NCI-H82 (cell line): ENCODE measurements around the gene COQ6.
"Not testable (repeated sequence)": the region's sequence is repeated elsewhere in the genome, so short reads cannot be mapped to it uniquely, and the experiment has no call there.

Experiments
- DNase-seq: peaks from one replicate; lab custom pipeline; 2025; lab: John Stamatoyannopoulos, UW

COQ6 gene

DNA sequence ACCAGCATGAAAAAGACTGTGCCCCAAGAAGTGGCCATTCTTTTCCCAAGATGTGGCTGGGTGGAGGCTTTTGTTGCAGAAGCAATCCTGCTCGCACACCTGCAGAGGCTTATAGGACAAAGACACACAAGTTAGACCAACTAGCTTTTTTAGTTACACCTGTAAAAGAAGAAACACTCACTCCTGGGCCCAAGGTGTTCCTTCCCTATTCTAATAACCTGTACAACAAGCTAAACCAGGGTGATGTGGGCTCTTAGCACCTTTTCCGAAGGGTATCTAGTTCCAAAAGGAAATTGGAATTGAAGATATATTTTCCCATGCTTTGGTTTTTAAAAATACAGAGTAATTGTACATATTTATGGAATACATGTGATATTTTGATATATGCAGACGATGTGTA lies 38.0 kb downstream of the COQ6 start:
- DNase-seq, result no peak

DNA sequence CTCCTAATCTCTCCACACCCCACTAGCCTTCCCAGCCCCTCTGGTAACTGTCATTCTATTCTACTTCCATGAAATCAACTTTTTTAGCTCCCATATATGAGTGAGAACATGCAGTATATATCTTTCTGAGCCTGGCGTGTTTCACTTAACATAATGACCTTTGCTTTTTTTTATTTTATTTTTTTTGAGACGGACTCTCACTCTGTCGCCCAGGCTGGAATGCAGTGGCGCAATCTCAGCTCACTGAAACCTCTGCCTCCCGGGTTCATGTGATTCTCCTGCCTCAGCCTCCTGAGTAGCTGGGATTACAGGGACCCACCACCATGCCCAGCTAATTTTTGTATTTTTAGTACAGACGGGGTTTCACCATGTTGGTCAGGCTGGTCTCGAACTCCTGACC lies 38.6 kb downstream of the COQ6 start:
- not testable (repeated sequence) for DNase-seq

DNA sequence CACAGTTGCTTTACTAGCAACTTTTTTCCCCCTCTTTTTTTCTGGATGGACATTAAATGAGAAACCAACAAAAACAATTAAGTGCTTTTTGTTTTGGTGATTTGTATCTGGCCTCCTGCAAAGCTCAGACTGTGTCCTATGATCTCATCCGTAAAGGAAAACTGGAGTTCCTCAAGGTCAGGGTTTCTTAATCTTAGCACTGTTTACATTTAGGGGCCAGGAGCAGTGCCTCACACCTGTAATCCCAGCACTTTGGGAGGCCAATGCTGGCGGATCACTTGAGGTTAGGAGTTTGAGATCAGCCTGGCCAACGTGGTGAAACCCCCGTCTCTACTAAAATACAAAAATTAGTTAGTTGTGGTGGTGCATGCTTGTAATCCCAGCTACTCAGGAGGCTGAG lies 41.0 kb downstream of the COQ6 start:
- DNase-seq, result no peak

GRCh38 chr14:73994926-73995325 lies 44.8 kb downstream of the COQ6 start:
- DNase-seq, result not testable (repeated sequence)

DNA sequence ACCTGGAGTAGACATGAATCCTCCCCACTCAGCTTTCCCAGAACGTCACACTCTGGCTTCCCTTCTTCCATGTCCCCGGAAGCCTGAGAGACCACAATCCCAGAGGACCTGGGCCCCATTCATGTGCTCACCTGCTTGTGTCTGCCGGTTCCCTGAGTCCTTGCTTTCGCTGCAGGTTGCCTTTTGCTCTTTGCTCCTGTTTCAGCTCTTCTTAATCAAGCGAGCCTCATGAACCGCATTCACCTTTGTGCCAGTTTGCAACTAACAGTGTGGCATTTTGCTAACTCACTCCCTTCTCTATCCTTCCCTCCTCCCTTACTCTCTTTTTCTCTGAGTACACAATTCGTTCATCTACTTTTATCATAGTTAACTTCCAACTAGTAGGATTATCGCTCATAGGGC lies 45.9 kb downstream of the COQ6 start:
- no peak for DNase-seq

DNA sequence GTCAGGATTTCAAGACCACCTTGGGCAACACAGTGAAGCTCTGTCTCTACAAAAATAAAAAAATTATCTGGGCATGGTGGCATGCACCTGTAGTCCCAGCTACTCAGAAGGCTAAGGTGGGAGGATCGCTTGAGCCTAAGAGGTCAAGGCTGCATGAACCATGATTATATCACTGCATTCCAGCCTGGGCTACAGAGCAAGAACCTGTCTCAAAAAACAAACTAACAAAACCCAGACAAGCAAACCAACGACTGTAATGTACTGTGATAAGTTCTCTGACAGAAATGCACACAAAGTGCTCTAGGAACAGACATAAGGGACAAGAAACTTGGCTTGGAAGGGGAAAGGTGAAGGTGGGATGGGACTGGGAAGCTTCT lies 46.6 kb downstream of the COQ6 start:
- no peak for DNase-seq

DNA sequence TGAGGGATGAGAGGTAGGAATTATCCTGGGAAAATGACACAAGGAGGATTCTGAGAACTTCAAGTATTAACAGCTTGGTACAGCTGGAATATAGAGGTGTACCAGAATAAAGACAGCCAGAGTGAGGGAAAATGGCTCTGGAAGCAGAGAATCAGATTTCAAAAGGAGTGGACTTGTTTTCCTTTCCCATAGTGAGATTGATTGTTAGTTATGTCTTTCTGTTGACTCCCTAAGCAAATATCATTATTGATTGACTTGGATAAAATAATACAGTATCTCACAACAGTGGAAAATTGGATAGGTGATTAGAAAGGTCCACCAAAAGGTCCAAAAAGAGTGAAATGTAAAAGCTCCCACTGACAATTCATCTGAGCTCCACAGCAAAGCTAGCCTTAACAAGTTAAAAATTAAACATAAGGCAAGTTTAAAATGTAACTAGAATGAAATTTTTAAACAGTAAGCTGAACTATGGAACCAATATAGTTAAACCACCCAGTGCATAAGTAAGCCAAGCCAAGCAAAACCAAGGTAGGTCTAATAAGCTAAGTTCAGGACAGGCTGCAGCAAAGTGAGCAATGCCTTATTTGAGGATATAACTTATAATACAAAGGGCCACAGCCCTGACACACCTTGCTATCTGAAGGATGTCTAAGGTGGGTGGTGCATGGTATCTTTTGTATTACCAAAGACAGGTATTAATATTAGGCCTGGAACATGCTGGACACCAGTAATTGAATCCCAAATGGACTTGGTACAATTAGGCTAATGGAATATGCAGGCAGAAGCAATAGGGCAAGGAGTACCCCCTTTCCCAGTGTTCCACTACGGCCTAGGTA lies 47.2 kb downstream of the COQ6 start:
- DNase-seq, result no peak

GRCh38 chr14:73997944-73998447 lies 47.9 kb downstream of the COQ6 start:
- no peak for DNase-seq

DNA sequence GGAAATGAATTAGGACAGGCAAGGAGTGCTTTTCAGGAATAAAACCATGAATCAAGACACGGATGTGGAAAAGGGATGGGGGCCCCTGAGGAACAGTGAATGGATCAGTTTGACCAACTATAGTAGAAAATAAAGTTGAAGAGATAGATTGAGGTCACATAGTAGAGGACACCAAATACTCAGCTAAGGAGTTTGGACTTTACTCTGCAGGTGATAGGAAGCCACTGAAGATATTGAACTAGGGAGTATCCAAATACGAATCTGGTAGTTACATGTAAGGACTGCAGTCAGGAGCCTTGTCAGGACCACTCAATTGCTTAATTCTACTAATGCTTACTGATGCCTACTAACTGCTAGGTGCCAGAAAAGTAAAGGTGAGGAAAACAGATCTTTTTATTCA lies 48.6 kb downstream of the COQ6 start:
- no peak for DNase-seq

DNA sequence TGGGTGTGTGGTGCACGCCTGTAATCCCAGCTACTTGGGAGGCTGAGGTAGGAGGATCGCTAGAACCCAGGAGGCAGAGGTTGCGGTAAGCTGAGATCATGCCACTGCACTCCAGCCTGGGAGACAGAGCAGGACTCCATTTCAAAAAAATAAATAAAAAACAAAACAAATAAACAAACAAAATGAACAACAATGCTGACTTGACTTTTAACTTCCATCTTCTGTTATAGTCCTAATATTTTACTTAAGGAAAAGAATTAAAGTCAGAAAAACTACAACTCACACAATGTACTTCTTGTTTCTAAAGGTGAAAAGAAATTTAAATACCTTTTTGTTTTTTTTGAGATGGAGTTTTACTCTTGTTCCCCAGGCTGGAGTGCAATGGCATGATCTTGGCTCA lies 55.6 kb downstream of the COQ6 start:
- DNase-seq, result not testable (repeated sequence)

DNA sequence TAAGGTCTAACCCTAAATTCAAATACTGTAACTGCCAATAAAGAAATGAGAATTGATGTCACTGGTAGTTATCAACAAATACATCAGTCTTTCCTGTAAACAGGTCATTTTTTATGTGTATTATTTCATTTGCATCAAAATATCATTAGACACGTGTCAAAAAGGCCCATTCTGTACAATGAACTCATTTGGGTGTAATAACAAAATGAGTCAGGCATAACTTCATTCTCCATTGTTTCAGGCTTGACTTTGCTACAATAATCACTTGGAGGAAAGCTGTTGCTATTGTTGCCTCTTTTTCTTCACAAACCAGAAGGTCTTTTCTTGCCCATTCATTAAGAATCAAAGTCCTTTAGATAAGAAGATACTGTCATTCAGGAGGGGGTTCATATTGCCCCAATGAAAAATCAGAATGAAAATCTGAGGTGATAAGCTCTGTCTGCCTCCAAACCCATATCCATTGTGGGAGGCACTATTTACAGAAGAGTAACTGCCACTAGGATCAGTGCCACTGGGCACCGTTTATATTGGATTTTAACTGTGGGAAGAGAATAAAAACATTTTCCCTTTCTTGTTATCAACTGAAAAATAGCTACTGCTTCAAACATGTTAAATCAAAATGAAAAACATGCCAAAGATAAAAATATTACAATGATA lies 58.9 kb downstream of the COQ6 start:
- DNase-seq, result no peak
